ENCODE measurements around the gene DYRK1A. TPM values are rescaled to one million over a fixed set of nuclear protein-coding genes. Genes with fewer than 3 reads are reported as not detected.

Gene DYRK1A
- polyA plus RNA-seq, 1 donor (not counting 4 experiments of a cell fraction or from before 2014, with no cell fraction given), result 25.3 TPM

DNA sequence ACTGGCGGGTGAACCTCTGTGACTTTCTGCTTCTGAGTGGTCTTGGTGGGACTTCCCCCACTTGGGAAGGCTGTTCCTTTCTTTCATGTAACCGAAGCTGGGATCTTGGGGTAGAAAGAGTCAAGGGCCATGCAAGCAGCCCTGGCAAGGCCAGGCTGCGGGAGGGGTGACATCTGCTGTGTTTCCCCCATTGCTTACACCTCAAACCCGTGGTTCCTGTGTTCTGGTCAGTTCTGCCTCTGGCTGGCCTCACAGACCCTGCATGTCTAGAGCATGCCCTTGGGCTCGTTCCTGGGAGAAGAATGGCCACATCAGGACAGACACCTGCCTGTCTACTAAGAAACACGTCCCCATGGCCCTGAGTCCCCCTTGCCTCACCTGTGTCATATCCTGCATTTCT, 207.7 kb downstream of the DYRK1A start:
- Histone ChIP-seq H3K9ac (ENCODE audit: control insufficient read depth, extremely low read depth, insufficient read depth, low read length) (no peak overlapping the region), H3K4me3 (ENCODE audit: control insufficient read depth in 2 of 3, extremely low read depth in 1 of 3, insufficient read depth in 2 of 3, low read depth in 1 of 3, low read length in 3 of 3) (no peak overlapping the region), H3K4me2 (ENCODE audit: control insufficient read depth, extremely low read depth, insufficient read depth, low read depth, low read length) (no peak overlapping the region), H3K4me1 (ENCODE audit: control insufficient read depth, extremely low read depth, insufficient read depth, low read length) (no peaks in the 10 kb centered on the region), H3K79me2 (ENCODE audit: control insufficient read depth, insufficient read depth, low read length) (no peaks in the 10 kb centered on the region), H3K9me1 (ENCODE audit: control insufficient read depth, extremely low read depth, insufficient read depth, low read length) (no peaks in the 10 kb centered on the region), H3K27me3 (ENCODE audit: control insufficient read depth, extremely low read depth, insufficient read depth, low read length) (no peaks in the 10 kb centered on the region), H3K27ac (ENCODE audit: control insufficient read depth, insufficient read depth, low read length) (no peak overlapping the region), H3K9me3 (ENCODE audit: control insufficient read depth, low read depth, low read length) (peaks cover 2% of the 10 kb centered on the region), H2AFZ (ENCODE audit: control insufficient read depth, low read length) (no peak overlapping the region), H3K36me3 (ENCODE audit: control insufficient read depth in 2 of 2, extremely low read depth in 1 of 2, insufficient read depth in 2 of 2, low read length in 2 of 2) (no peaks in the 10 kb centered on the region), H4K20me1 (ENCODE audit: control insufficient read depth, extremely low read depth, insufficient read depth, low read length) (no peaks in the 10 kb centered on the region)
- dilution Hi-C loops (cut with MboI; ENCODE audit: extremely low pct_ligation_motif_present, low sequenced_read_pairs), result no loop called here
- no peak for FAIRE-seq
- TF ChIP-seq, protein P1, sequence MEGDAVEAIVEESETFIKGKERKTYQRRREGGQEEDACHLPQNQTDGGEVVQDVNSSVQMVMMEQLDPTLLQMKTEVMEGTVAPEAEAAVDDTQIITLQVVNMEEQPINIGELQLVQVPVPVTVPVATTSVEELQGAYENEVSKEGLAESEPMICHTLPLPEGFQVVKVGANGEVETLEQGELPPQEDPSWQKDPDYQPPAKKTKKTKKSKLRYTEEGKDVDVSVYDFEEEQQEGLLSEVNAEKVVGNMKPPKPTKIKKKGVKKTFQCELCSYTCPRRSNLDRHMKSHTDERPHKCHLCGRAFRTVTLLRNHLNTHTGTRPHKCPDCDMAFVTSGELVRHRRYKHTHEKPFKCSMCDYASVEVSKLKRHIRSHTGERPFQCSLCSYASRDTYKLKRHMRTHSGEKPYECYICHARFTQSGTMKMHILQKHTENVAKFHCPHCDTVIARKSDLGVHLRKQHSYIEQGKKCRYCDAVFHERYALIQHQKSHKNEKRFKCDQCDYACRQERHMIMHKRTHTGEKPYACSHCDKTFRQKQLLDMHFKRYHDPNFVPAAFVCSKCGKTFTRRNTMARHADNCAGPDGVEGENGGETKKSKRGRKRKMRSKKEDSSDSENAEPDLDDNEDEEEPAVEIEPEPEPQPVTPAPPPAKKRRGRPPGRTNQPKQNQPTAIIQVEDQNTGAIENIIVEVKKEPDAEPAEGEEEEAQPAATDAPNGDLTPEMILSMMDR (optimal IDR thresholded peaks at IDR 0.05 in 1 of 3, IDR thresholded peaks at IDR 0.05 in 1 of 3, conservative IDR thresholded peaks at IDR 0.05 in 1 of 3; ENCODE audit: extremely low read depth in 1 of 3, insufficient read depth in 2 of 3, low read length in 3 of 3), result no peak
- no peak for TF ChIP-seq EZH2 (IDR thresholded peaks at IDR 0.05; ENCODE audit: low read length)
- DNase-seq (ENCODE audit: low read depth, low spot score), result no peak

DNA sequence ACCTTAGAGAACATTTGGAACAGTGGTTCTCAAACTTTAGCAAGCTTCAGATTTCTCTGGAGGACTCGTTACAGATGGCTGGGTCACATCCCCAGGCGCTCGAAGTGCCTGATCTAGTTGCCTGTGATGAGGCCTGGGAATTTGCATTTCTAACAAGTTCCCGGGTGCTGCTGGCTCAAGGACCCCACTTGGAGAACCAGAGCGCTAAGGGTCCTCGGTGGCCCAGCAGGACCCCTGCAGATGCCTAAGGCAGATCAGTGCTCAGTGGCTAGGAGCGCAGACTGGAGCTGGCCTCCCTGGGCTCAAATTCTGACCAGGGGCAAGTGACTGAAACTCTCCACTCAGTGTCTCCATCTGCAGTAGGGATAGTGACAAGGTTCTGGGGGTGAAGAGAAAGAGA, 208.2 kb downstream of the DYRK1A start:
- H2AFZ ChIP-seq (ENCODE audit: control insufficient read depth, low read length), result no peak overlapping the region
- no peaks in the 10 kb centered on the region for H3K27me3 ChIP-seq (ENCODE audit: control insufficient read depth, extremely low read depth, insufficient read depth, low read length)
- no peak for DNase-seq (ENCODE audit: low read depth, low spot score)
- H3K9me3 ChIP-seq (ENCODE audit: control insufficient read depth, low read depth, low read length), result peaks cover 2% of the 10 kb centered on the region
- dilution Hi-C loops (cut with MboI; ENCODE audit: extremely low pct_ligation_motif_present, low sequenced_read_pairs), result no loop called here
- FAIRE-seq, result no peak
- no peak overlapping the region for H3K4me2 ChIP-seq (ENCODE audit: control insufficient read depth, extremely low read depth, insufficient read depth, low read depth, low read length)
- no peak overlapping the region for H3K4me3 ChIP-seq (ENCODE audit: control insufficient read depth in 2 of 3, extremely low read depth in 1 of 3, insufficient read depth in 2 of 3, low read depth in 1 of 3, low read length in 3 of 3)
- TF ChIP-seq EZH2 (IDR thresholded peaks at IDR 0.05; ENCODE audit: low read length), result no peak
- TF ChIP-seq, protein P1 (optimal IDR thresholded peaks at IDR 0.05 in 1 of 3, IDR thresholded peaks at IDR 0.05 in 1 of 3, conservative IDR thresholded peaks at IDR 0.05 in 1 of 3; ENCODE audit: extremely low read depth in 1 of 3, insufficient read depth in 2 of 3, low read length in 3 of 3), result no peak
- no peaks in the 10 kb centered on the region for H3K36me3 ChIP-seq (ENCODE audit: control insufficient read depth in 2 of 2, extremely low read depth in 1 of 2, insufficient read depth in 2 of 2, low read length in 2 of 2)
- no peaks in the 10 kb centered on the region for H4K20me1 ChIP-seq (ENCODE audit: control insufficient read depth, extremely low read depth, insufficient read depth, low read length)
- no peaks in the 10 kb centered on the region for H3K4me1 ChIP-seq (ENCODE audit: control insufficient read depth, extremely low read depth, insufficient read depth, low read length)
- no peak overlapping the region for H3K9ac ChIP-seq (ENCODE audit: control insufficient read depth, extremely low read depth, insufficient read depth, low read length)
- H3K27ac ChIP-seq (ENCODE audit: control insufficient read depth, insufficient read depth, low read length), result no peak overlapping the region
- H3K9me1 ChIP-seq (ENCODE audit: control insufficient read depth, extremely low read depth, insufficient read depth, low read length), result no peaks in the 10 kb centered on the region
- no peaks in the 10 kb centered on the region for H3K79me2 ChIP-seq (ENCODE audit: control insufficient read depth, insufficient read depth, low read length)
